Lung microvascular endothelial cell (primary cell): ENCODE data around the gene PLBD1. TPM values are rescaled to one million over a fixed set of nuclear protein-coding genes. Genes with fewer than 3 reads are reported as not detected.

Experiments
- DNase-seq, 2 donors: peaks; one replicate each; pipeline versions ENCODE4 v3.0.0 to v3.0.0-alpha.2; 2010; ENCODE audit warnings: low read depth in 2 of 2
- total RNA-seq: library from RNA; depleted of rRNA; stranded (reverse); fragments of >200 nt; gene quantifications from 2 replicates; pipeline ENCODE4 v1.2.1, GENCODE V29; 2014

Gene PLBD1, protein sequence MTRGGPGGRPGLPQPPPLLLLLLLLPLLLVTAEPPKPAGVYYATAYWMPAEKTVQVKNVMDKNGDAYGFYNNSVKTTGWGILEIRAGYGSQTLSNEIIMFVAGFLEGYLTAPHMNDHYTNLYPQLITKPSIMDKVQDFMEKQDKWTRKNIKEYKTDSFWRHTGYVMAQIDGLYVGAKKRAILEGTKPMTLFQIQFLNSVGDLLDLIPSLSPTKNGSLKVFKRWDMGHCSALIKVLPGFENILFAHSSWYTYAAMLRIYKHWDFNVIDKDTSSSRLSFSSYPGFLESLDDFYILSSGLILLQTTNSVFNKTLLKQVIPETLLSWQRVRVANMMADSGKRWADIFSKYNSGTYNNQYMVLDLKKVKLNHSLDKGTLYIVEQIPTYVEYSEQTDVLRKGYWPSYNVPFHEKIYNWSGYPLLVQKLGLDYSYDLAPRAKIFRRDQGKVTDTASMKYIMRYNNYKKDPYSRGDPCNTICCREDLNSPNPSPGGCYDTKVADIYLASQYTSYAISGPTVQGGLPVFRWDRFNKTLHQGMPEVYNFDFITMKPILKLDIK
- total RNA-seq: 0.22 and 0.40 TPM in 2 replicates

DNA sequence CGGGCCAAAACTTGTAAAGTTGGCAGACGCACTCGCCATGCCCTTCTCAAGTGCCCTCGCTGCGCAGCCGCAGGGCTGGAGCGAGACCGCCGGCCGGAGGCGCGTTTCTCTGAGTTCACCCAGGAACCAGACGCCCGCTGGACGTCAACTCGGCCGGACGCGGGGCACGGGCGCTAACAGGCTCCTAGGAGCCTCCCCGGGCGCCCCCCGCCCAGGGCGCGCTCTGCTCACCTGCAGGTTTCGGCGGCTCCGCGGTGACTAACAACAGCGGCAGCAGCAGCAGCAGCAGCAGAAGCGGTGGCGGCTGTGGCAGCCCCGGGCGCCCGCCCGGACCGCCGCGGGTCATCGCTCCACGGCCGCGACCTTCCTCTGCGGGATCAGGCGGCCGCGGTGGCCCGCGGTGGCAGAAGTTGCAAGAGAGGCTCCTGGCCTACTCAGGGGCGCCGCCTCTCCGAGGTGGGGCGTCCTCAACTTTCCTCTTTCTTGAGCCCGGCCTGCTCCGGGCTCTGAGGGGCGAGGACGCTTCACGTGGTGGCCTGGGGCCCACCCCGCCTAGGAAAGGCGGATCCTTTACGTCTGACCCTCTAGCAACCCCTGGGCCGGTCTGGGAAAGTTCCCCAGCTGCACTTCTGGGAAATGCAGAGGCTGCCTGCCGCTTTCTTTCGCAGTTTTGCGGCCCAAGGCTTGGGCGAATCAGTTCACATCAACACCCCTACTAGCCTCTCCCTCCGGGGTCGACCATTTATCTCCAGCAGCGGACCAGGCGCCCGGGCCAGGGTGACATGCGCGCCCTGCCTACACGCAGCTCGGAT is at the start of gene PLBD1:
PLBD1 (minus strand) TSS at position 533 of the 812 bp plus-strand sequence; CDS start at position 346, 187 bp downstream.
- DNase-seq: peak; percentile 10 to 12

DNA sequence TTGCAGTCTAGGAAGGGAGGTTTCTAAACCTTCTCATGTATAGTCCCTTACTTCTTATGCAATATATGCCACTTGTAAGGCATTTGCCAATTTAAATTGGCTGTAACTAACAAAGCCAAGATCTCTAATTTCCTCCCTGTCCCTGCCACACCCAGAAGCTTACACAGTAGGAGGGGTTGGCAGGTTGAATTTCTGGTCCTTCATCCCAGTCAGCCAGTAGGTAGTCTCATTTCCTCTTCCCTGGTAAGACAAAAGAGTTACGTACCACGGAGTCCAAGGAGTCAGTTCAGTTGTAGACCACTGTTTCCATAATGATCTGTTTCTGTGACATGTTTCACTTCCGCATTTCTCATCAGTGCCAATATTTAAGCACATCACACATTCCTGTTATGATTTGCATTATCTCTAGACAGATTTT is 47.0 kb upstream of the PLBD1 start:
- DNase-seq: no peak

DNA sequence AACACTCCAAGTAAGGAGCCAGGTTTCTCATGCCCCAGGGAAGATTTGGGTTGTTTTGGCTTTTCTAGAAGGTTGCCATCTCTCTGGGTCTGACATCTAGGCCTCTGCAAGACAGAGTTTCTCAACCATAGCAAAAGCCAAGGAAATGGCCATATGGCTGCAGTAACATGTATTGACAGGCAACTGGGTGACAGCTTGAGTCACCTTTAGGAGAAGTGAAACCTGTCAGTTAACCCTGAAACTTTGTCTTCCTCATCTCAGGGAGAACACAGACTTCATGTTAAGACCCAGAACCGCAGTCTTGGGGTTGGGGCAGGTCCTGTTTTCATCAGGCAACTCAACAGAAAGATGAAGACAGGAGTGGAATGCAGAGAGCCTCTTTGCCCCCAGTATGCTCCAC is 46.0 kb upstream of the PLBD1 start:
- DNase-seq: no peak

DNA sequence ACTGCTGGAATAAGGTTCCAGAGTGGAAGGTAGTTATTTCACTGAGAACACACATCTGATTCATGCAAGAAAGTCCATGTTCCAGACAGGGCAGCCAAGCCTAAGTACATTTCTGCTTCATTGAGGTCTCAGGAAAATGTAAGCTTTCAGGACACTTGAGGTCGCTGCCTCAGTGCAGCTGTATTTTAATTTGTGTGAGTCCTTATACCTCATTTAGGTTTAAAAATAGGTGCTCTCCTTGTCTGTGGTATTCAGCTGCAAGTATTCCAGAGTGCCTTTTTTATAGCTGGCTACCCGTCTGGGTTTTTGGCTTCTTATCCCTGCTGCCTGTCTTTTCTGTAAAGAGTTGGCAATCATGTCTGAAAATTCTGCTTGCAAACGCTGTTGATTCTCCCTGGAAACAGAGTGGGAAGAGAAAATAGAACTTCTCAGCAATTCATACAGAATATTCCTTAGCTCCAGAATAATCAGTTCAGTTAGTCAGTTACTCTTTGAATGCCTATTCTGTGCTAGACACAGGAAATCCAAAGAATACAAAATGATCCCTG is 45.3 kb upstream of the PLBD1 start:
- DNase-seq: no peak

DNA sequence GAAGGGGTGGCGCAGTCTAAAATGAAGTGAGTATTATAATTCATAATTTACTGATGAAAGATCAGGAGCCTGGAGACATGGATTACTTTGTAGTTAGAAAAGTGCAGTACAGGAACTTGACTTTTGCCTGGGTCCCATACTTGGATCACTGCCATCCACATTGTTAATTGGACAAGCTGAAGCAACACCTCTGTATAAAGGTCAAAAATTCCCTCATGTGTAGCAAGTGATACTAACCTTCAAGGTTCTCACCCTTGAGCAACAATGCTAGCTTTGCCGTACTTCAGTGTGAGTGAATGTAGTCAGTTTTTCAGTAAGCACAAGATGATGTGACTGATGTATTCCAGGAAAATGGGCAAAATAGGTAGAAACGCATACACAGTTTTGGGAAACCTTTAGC is 44.6 kb upstream of the PLBD1 start:
- no peak for DNase-seq

DNA sequence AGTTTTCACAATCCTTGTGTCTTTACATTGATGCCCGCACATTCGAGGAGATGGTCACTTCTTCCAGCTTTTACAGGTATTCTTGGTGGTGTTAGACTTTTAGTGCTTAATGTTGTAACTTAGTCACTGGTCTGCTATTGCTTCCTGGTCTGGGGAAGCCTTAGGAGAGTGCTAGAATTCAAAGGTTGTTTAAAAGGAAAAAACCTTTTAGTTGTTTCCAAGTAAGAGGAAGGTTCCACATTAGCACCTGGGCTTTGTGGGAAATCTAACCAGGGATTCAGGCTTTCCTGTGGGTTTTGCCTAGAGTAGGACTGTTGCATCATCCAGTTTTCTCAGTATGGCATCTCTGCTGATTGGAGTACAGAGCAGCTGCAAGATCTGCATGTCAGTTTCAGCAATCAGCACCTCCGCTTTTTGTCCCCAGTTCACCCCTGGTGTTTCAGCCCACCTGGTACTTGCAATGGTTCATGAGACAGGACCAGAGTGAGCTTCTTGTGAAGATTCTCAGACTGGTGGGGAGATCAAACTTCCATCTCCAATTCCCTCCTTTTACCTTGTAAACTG is 44.0 kb upstream of the PLBD1 start:
- DNase-seq: no peak

DNA sequence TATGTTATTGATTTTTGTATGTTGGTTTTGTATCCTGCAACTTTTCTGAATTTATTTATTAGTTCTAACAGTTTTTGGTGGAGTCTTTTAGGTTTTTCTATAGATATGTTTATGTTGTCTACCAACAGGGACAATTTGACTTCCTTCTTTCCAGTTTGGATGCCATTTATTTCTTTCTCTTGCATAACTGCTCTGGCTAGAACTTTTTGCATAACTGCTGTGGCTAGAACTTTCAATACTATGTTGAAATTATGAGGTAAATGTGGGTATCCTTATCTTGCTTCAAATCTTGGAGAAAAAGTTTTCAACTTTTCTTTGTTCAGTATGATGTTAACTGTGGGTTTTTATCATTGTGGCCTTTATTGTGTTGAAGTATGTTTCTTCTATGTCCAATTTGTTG is 39.9 kb upstream of the PLBD1 start:
- DNase-seq: no peak

DNA sequence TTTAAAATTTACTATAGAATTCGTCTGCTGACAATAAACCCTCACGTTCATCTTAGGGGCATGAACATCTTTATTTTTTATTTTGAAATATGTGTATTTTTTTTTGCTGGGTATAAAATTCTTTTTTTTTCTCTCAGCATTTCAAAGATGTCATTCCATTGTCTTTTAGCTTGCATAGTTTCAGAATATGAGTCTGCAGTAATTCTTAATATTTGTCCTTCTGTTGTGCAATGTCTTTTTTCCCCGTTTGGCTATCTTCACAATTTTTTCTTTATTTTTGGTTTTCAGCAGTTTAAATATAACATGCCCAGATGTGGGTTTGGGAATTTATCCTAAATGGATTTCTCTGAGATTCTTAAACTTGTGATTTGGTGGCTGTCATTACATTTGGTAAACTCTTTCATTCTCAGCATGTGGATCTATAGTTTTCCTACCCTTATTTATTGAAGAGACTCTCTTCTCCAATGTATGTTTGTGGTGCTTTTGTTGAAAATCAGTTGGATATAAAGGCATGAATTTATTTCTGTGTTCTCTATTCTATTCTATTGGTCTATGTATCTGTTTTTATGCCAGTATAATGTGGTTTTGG is 37.8 kb upstream of the PLBD1 start:
- no peak for DNase-seq

DNA sequence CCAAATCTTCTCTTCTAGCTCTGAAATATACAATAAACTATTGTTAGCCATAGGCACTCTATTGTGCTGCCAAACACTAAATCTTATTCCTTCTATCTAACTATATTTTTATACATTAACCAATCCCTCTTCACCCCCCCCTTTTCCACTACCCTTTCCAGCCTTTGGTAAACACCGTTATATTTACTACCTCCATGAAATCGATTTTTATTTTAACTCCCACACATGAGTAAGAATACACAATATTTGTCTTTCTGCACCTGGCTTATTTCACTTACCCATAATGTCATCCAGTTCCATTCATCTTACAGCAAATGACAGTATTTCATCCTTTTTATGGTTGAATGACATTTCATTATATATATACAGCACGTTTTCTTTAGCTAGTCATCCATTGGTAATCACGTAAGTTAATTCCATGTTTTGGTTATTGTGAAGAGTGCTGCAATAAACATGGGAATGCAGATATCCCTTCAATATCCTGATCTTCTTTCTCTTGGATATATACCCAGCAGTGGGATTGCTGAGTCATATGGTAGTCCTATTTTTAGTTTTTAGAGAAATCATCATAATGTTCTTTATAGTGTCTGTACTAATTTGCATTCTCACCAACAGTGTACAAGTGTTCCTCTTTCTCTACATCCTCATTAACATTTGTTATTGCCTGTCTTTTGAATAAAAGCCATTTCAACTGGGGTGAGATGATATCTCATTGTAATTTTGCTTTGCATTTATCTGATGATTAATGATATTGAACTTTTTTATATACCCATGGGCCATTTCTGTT is 34.2 kb upstream of the PLBD1 start:
- no peak for DNase-seq

DNA sequence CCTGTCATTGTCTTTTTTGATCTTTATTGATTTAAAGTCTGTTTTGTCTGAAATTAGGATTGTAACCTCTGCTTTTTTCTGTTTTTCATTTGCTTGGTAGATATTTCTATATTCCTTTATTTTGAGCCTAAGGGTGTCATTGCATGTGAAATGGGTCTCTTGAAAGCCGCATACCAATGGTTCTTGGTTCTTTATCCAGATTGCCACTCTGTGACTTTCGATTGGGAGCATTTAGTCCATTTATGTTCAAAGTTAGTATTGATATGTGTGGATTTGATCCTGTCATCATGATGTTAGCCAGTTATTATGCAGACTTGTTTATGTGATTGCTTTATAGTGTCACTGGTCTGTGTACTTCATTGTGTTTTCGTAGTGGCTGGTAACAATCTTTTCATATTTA is 29.8 kb upstream of the PLBD1 start:
- DNase-seq: no peak

DNA sequence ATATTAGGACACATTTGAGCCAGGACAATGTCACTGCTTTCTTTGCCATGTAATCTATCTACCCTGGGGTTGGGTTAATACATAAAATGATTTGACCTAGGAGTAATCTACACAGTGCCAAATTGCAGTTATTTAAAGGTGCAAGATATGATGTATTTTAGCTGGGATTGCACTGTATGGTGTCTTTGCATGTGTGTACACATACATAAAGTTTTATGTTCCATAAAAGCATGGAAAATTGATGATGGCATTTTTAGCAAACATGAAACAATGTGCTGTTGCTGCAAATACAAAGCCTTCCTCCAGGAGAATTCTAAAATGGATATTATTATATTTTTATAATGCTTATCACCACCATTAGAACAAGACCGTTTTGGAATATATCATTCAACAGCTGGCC is 24.0 kb upstream of the PLBD1 start:
- DNase-seq: no peak

DNA sequence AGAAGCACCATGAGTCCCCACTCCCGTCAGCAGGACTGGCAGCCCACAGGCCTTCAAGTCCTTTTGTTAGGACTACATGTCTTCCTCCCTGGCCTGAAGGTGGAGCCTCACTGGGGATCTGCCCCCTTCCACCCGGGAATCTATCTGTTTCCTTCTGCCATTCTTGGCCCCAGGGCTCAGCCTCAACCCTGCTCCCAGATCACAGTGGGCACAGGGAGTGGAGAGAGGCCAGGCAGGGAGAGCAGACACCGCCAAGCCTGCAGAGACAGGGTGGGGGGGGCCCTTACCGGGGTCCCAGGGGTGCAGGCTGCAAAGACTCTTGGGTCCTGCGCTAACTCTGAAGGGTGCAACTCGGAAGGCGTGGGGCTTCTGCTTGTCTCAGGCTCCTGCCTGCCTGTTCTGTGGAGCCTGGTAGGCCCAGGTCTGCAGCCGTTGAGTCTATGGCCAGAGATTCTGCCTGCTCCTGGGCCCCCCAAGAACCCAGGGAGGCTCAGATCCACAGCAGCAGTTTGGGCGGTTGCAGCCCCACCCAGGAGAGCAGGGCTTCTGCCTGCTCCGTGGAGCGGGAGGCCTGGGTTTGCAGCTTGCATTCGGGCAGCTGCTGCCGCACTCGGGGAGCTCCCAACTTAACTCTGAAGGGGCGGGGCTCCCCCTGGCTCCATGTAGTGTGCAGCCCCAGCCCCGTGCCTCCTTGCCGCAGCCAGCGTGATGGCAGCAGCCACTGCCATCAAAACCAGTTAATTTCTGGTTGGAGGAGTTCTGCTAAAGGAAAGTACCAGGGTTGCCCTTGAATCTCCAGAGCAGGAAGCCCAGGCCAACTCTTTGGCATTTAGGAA is 21.7 kb upstream of the PLBD1 start:
- no peak for DNase-seq

DNA sequence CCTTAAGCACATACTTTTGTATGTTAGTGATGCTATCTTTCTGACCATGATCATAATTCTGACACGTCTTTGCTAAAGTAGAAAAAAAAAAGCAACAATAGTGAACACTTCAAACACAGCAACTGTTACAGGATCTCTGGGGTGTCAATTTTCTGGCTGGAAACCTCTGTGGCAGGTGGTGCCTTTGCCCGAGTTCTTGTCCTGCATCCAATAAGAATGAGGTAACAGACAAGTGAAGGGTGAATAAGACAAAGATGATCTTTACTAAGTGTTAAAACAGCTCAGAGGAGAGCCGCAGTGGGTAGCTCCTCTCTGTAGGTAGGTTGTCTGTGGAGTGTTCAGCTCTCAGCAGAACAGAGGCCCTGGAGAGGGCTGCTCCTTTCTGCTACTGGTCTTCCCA is 20.9 kb upstream of the PLBD1 start:
- no peak for DNase-seq

DNA sequence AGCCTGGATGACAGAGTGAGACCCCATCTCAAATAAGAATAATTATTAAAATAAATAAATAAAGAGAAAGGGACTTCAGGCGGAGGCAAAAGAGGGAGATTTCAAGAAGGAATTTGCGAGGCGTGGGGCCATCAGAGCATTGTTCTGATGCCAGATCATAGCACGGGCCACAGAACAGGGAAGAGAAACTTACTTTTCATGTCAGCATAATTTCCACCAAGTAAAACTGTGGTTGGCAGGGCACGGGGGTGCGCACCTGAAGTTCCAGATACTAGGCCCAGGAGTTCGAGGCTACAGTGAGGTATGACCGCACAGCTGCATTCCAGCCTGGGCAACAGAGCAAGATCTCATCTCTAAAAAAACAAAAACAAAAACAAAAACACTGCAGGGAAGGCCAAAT is 11.0 kb upstream of the PLBD1 start:
- no peak for DNase-seq

DNA sequence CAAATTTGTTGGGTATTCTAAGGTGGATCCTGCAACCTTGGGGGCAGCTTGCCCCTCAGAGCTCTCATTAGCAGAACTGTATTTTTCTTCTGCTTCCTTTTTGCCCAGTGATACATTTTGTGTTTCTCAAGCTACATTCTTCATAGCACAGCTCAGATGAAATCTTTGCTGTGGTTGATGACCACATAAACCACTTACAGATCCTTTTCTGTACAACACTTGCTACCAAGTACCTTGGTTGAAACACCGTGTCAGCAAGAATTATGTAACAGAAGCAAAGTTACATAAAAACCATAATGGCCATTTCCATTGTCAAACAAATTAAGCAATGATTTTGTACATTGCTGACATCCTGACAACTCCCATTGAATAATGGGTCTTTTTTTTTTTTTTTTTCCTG is 9.7 kb upstream of the PLBD1 start:
- DNase-seq: no peak

DNA sequence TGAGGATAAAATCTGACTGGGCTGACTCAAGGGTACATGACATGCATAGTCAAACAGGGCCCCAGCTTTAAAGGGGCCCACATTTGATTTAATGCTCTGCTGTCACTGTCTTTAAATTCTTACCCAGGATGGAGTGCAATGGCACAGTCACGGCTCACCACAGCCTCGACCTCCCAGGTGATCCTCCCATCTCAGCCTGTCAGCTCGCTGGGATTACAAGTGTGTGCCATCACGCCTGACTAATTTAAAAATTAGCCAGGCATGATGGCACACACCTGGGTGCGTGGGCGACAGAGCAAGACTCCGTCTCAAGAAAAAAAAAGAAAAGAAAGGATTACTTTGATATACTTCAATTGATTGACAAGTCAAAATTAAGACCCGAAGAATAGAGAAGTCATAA is 9.2 kb upstream of the PLBD1 start:
- DNase-seq: no peak

DNA sequence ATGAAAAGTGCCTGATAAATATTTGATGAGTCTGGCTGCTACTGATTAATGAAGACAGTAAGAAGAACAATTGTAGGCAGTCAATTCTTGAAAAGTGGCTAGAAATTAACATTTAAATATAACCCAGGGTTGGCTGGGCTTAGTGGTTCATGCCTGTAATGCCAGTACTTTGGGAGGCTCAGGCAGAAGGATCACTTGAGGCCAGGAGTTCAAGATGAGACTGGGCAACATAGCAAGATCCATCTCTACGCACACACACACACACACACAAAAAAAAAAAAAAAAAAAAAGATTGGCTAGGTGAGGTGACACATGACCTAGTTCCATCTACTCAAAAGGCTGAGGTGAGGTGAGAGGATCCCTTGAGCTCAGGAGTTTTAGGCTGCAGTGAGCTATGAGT is 7.9 kb upstream of the PLBD1 start:
- no peak for DNase-seq

DNA sequence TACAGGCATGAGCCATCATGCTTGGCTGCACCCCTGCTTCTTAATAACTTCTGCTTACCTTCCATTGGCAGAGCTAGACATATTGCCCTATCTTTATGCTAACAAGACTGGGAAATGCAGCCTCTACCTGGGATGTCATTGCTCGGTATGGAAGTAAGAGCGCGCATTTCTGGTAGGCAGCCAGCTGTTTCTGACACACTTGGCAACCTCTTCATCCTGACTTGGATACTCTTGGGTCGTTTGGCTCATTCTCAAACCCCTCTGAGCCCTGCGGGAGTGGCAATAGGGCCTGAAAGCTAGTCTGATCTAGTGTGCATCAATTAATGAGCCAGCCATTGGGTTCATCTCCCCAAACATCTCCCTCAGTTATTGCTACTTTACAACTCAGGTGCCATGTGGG is 5.4 kb upstream of the PLBD1 start:
- DNase-seq: no peak

DNA sequence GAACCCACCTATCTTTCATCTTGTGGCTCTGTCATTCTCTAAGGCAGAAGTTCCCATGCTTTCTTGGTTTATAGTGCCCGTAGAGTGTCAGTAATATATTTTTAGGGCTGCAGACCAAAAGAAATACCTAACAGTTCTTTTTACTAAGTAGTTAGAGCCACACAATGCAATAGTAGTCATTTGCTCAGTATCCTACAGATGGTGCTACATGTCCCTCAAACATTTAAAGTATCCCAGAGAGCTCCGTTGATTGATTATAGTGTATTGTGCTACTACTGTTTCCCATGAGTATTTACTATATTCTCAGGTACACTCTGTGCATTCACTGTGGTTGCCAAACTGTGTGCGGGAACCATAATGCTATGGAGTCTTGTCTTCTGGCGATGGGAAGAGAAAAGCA is 4.7 kb upstream of the PLBD1 start:
- DNase-seq: no peak

DNA sequence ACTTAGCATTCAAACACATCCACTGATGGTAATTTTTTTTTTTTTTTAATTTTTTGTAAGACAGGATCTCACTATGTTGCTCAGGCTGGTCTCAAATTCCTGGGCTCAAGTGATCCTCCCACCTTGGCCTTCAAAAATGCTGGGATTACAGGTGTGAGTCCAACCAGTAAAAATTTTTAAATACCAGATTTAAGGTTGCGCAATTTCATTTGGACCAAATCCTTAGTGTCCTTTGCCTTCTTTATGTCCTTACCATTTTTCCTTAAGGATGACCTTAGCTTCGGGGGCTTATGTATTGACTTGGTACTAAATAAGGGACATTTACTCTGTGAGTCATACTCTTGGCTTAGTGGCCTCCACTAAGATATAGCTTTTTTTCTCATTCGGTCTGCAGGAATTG is 4.1 kb upstream of the PLBD1 start:
- no peak for DNase-seq
